GM23338 (cell line): ENCODE results near the gene GFAP. TPM values are rescaled to one million over a fixed set of nuclear protein-coding genes. Genes with fewer than 3 reads are reported as not detected.
A peak's percentile ranks its signal among the peaks of the same experiment; 100 is the strongest.

Experiments
- ATAC-seq: fragments of 200-7000 bp; cut with Tn5 transposase; 3 replicates; pipeline ENCODE4 v1.9.1; 2020
- DNase-seq: peaks from one replicate; pipeline ENCODE4 v3.0.0-alpha.2; 2015; ENCODE audit warnings: low spot score
- H2AFZ ChIP-seq: fragments of 200-600 bp; sonication (generic); 2 replicates; pipeline ENCODE4 v1.8.0; 2016; ENCODE audit warnings: antibody characterized with exemption, mild to moderate bottlenecking, moderate library complexity
- H3F3A ChIP-seq: fragments of 200-600 bp; sonication (generic); replicated peaks from 2 replicates; pipeline ENCODE4 v1.8.0; 2017; ENCODE audit warnings: antibody characterized with exemption, mixed run types, low read depth
- H3K27ac ChIP-seq: fragments of 200-600 bp; sonication (generic); 2 replicates; pipeline ENCODE4 v1.6.1; 2016; ENCODE audit warnings: low read depth
- H3K27me3 ChIP-seq: fragments of 200-600 bp; sonication (generic); 2 replicates; pipeline ENCODE4 v1.8.0; 2016; ENCODE audit warnings: mild to moderate bottlenecking, mixed run types, moderate library complexity; ENCODE audit not compliant: insufficient read depth
- H3K36me3 ChIP-seq: fragments of 200-600 bp; sonication (generic); 2 replicates; pipeline ENCODE4 v1.8.0; 2016; ENCODE audit warnings: mild to moderate bottlenecking; ENCODE audit not compliant: insufficient read depth
- H3K4me1 ChIP-seq: fragments of 200-600 bp; sonication (generic); 2 replicates; pipeline ENCODE4 v1.8.0; 2016; ENCODE audit warnings: mild to moderate bottlenecking, moderate library complexity; ENCODE audit not compliant: insufficient read depth
- H3K4me2 ChIP-seq: fragments of 200-600 bp; sonication (generic); 2 replicates; pipeline ENCODE4 v1.7.1; 2017; ENCODE audit warnings: mixed run types
- H3K4me3 ChIP-seq: fragments of 200-600 bp; sonication (generic); 2 replicates; pipeline ENCODE4 v1.6.1; 2016; ENCODE audit warnings: mixed run types
- H3K79me2 ChIP-seq: fragments of 200-600 bp; sonication (generic); replicated peaks from 2 replicates; pipeline ENCODE4 v1.8.0; 2017; ENCODE audit warnings: mild to moderate bottlenecking; ENCODE audit not compliant: insufficient read depth
- H3K9me2 ChIP-seq: fragments of 200-600 bp; sonication (generic); 2 replicates; pipeline ENCODE4 v1.8.0; 2017; ENCODE audit not compliant: insufficient read depth
- H4K20me1 ChIP-seq: fragments of 200-600 bp; sonication (generic); replicated peaks from 2 replicates; pipeline ENCODE4 v1.8.0; 2017; ENCODE audit warnings: mild to moderate bottlenecking; ENCODE audit not compliant: insufficient read depth
- H3K27ac Mint-ChIP-seq: 2 replicates; pipeline ENCODE4 v1.8.0; 2020; ENCODE audit warnings: inconsistent platforms, mild to moderate bottlenecking, moderate library complexity, mixed read lengths
- H3K27me3 Mint-ChIP-seq: 3 replicates; pipeline ENCODE4 v1.8.0; 2022; ENCODE audit warnings: low read depth, mild to moderate bottlenecking, moderate library complexity, mixed read lengths, inconsistent platforms; ENCODE audit not compliant: insufficient read depth, poor library complexity
- H3K36me3 Mint-ChIP-seq: 3 replicates; pipeline ENCODE4 v1.8.0; 2021; ENCODE audit warnings: low read depth, mild to moderate bottlenecking, inconsistent platforms, moderate library complexity, mixed read lengths
- H3K4me1 Mint-ChIP-seq: 3 replicates; pipeline ENCODE4 v1.8.0; 2020; ENCODE audit warnings: mild to moderate bottlenecking, inconsistent platforms, mixed read lengths
- H3K4me3 Mint-ChIP-seq: 3 replicates; pipeline ENCODE4 v1.8.0; 2021; ENCODE audit warnings: moderate library complexity, mild to moderate bottlenecking, inconsistent platforms, mixed read lengths
- H3K9me3 Mint-ChIP-seq: 3 replicates; pipeline ENCODE4 v1.8.0; 2020; ENCODE audit warnings: moderate library complexity, mild to moderate bottlenecking, inconsistent platforms, mixed read lengths
- CREB1 ChIP-seq: fragments of 250-450 bp; sonication (Bioruptor Pico); IDR thresholded peaks from 2 replicates; pipeline ENCODE4 v1.5.0; 2020; ENCODE audit warnings: low read depth, mild to moderate bottlenecking, moderate library complexity
- ETS1 ChIP-seq: IDR thresholded peaks from 2 replicates; pipeline ENCODE4 v1.6.1; 2016; ENCODE audit warnings: antibody characterized with exemption
- EZH2 ChIP-seq: fragments of 200-600 bp; sonication (generic); IDR thresholded peaks from one replicate; pipeline ENCODE4 v1.8.0; 2017; ENCODE audit warnings: antibody characterized with exemption, mild to moderate bottlenecking, low read depth; ENCODE audit not compliant: unreplicated experiment
- NANOG ChIP-seq: IDR thresholded peaks from 2 replicates; pipeline ENCODE4 v1.6.1; 2016; ENCODE audit warnings: antibody characterized with exemption, borderline replicate concordance
- POLR2AphosphoS5 ChIP-seq: IDR thresholded peaks from 2 replicates; pipeline ENCODE4 v1.6.1; 2016; ENCODE audit warnings: antibody characterized with exemption, low read depth
- ZNF331 ChIP-seq: fragments of 250-450 bp; sonication (Bioruptor Pico); IDR thresholded peaks from 2 replicates; pipeline ENCODE4 v1.5.0; 2020; ENCODE audit warnings: low read depth, mild to moderate bottlenecking, moderate library complexity
- ZNF462 ChIP-seq: fragments of 250-450 bp; sonication (Bioruptor Pico); IDR thresholded peaks from 2 replicates; pipeline ENCODE4 v1.5.0; 2020; ENCODE audit warnings: mild to moderate bottlenecking, moderate library complexity
- polyA plus RNA-seq: library from polyadenylated mRNA; unstranded; fragments of >200 nt; fragmentation: Nextera tagmentation; extraction: Ambion mirVana; gene quantifications from 2 replicates; pipeline ENCODE4 v1.2.1, GENCODE V29; 2016
- total RNA-seq: library from RNA; depleted of rRNA; stranded (reverse); fragments of >200 nt; shearing (Covaris generic); gene quantifications from 2 replicates; pipeline ENCODE4 v1.2.3, GENCODE V29; 2014

GFAP gene
- total and polyA plus RNA-seq, 2 experiments from 2014 or later, result 0.15 to 5.1 TPM

GRCh38 chr17:44899074-44899782, 16.1 kb downstream of the GFAP start, which contains the start of gene EFTUD2:
TSS of gene EFTUD2 (minus strand) at chr17:44899445. CDS start at chr17:44894521, 4,924 bp downstream.
- Histone ChIP-seq H3F3A (no peaks in the 10 kb centered on the region; the same call in 1 of the 2 replicates), H3K36me3 (peaks cover 4% of the 10 kb centered on the region), H3K9me2 (no peaks in the 10 kb centered on the region), H2AFZ (peak within 1 kb of the TSS; percentile 98), H3K79me2 (peaks cover 49% of the 10 kb centered on the region), H3K4me1 (peaks cover 14% of the 10 kb centered on the region; the same call in 1 of the 2 replicates), H3K27ac (peak within 1 kb of the TSS; percentile 100), H3K27me3 (no peaks in the 10 kb centered on the region), H4K20me1 (peaks cover 19% of the 10 kb centered on the region; the same call in 1 of the 2 replicates), H3K4me2 (peak within 1 kb of the TSS; percentile 99), H3K4me3 (peak within 1 kb of the TSS; percentile 96)
- peaks cover 5% of the 10 kb centered on the region for H3K4me1 Mint-ChIP-seq
- H3K36me3 Mint-ChIP-seq, result peaks cover 11% of the 10 kb centered on the region; the same call in 2 of the 3 replicates
- no peaks in the 10 kb centered on the region for H3K9me3 Mint-ChIP-seq
- DNase-seq (peak; percentile 93), ATAC-seq (peak; percentile 89)
- TF ChIP-seq EZH2, result no peak
- TF ChIP-seq CREB1 (CRISPR knock-in tag), result peak; percentile 96
- peak; percentile 82 for TF ChIP-seq POLR2AphosphoS5
- TF ChIP-seq ETS1, result peak; percentile 86
- H3K4me3 Mint-ChIP-seq, result peak within 1 kb of the TSS; percentile 97
- peaks cover 11% of the 10 kb centered on the region for H3K27me3 Mint-ChIP-seq
- H3K27ac Mint-ChIP-seq, result peak within 1 kb of the TSS; percentile 100

GRCh38 chr17:44898768-44899073, 16.6 kb downstream of the GFAP start:
- Mint-ChIP-seq H3K27me3 (peaks cover 11% of the 10 kb centered on the region), H3K9me3 (no peaks in the 10 kb centered on the region), H3K4me1 (peaks cover 5% of the 10 kb centered on the region), H3K36me3 (peaks cover 16% of the 10 kb centered on the region; the same call in 2 of the 3 replicates), H3K4me3 (peak overlapping the region; percentile 97), H3K27ac (peak overlapping the region; percentile 100)
- no peaks in the 10 kb centered on the region for H3K9me2 ChIP-seq
- peaks cover 52% of the 10 kb centered on the region for H3K79me2 ChIP-seq
- peaks cover 14% of the 10 kb centered on the region; the same call in 1 of the 2 replicates for H3K4me1 ChIP-seq
- H3K27me3 ChIP-seq, result no peaks in the 10 kb centered on the region
- no peaks in the 10 kb centered on the region; the same call in 1 of the 2 replicates for H3F3A ChIP-seq
- peak overlapping the region; percentile 99 for H3K4me2 ChIP-seq
- H3K4me3 ChIP-seq, result peak overlapping the region; percentile 96
- H3K36me3 ChIP-seq, result peaks cover 5% of the 10 kb centered on the region
- peaks cover 23% of the 10 kb centered on the region; the same call in 1 of the 2 replicates for H4K20me1 ChIP-seq
- no peak for ATAC-seq
- TF ChIP-seq ZNF331 (CRISPR knock-in tag) (no peak), ETS1 (no peak), NANOG (no peak)
- DNase-seq, result peak; percentile 61
- peak overlapping the region; percentile 98 for H2AFZ ChIP-seq
- H3K27ac ChIP-seq, result peak overlapping the region; percentile 100

- no peak for ATAC-seq
- Mint-ChIP-seq H3K36me3 (peaks cover 28% of the 10 kb centered on the region; the same call in 2 of the 3 replicates), H3K4me1 (peaks cover 5% of the 10 kb centered on the region), H3K9me3 (no peaks in the 10 kb centered on the region), H3K4me3 (no peak overlapping the region), H3K27ac (no peak overlapping the region), H3K27me3 (peaks cover 4% of the 10 kb centered on the region)
- peaks cover 8% of the 10 kb centered on the region; the same call in 1 of the 2 replicates for H3K4me1 ChIP-seq
- H3K27me3 ChIP-seq, result no peaks in the 10 kb centered on the region
- H3K4me3 ChIP-seq, result no peak overlapping the region
- peaks cover 45% of the 10 kb centered on the region for H4K20me1 ChIP-seq
- H3K4me2 ChIP-seq, result no peak overlapping the region
- H2AFZ ChIP-seq, result no peak overlapping the region
- peaks cover 86% of the 10 kb centered on the region for H3K79me2 ChIP-seq
- H3K36me3 ChIP-seq, result peaks cover 9% of the 10 kb centered on the region
- DNase-seq, result no peak
- no peaks in the 10 kb centered on the region for H3K9me2 ChIP-seq
- peaks cover 10% of the 10 kb centered on the region for H3F3A ChIP-seq
- no peak overlapping the region for H3K27ac ChIP-seq
- no peak for TF ChIP-seq ZNF462 (CRISPR knock-in tag)
These were observed 20.7 kb downstream of the GFAP start for GRCh38 chr17:44894642-44895041.
